Progenitor cell of endocrine pancreas (in vitro differentiated cells): ENCODE results near the gene WASF2. TPM values are rescaled to one million over a fixed set of nuclear protein-coding genes. Genes with fewer than 3 reads are reported as not detected.

Experiments
- DNase-seq: peaks from one replicate; pipeline ENCODE4 v3.0.0; 2021; ENCODE audit warnings: low spot score; ENCODE audit not compliant: unreplicated experiment
- H3K27ac Mint-ChIP-seq: 2 replicates; pipeline ENCODE4 v1.8.0; 2021; ENCODE audit warnings: mild to moderate bottlenecking, moderate library complexity, mixed read lengths
- H3K27me3 Mint-ChIP-seq: 2 replicates; pipeline ENCODE4 v1.8.0; 2021; ENCODE audit warnings: mixed read lengths
- H3K36me3 Mint-ChIP-seq: 2 replicates; pipeline ENCODE4 v1.8.0; 2022; ENCODE audit warnings: mixed read lengths; ENCODE audit not compliant: insufficient read depth
- H3K4me1 Mint-ChIP-seq: 2 replicates; pipeline ENCODE4 v1.8.0; 2021; ENCODE audit warnings: low read depth, mixed read lengths
- H3K4me3 Mint-ChIP-seq: 2 replicates; pipeline ENCODE4 v1.8.0; 2021; ENCODE audit warnings: low read depth, mild to moderate bottlenecking, moderate library complexity, mixed read lengths
- H3K9me3 Mint-ChIP-seq: 2 replicates; pipeline ENCODE4 v1.8.0; 2021; ENCODE audit warnings: low read depth, mixed read lengths
- CTCF ChIP-seq: fragments of 200-600 bp; sonication (generic); IDR thresholded peaks from one replicate; pipeline ENCODE4 v1.5.0; 2021; ENCODE audit warnings: antibody characterized with exemption, mild to moderate bottlenecking; ENCODE audit not compliant: unreplicated experiment
- total RNA-seq: library from RNA; stranded (reverse); gene quantifications from 2 replicates; pipeline ENCODE4 v1.2.1, GENCODE V29; 2021

WASF2 gene
- total RNA-seq, 1 donor from 2014 or later = 76.9 TPM

DNA sequence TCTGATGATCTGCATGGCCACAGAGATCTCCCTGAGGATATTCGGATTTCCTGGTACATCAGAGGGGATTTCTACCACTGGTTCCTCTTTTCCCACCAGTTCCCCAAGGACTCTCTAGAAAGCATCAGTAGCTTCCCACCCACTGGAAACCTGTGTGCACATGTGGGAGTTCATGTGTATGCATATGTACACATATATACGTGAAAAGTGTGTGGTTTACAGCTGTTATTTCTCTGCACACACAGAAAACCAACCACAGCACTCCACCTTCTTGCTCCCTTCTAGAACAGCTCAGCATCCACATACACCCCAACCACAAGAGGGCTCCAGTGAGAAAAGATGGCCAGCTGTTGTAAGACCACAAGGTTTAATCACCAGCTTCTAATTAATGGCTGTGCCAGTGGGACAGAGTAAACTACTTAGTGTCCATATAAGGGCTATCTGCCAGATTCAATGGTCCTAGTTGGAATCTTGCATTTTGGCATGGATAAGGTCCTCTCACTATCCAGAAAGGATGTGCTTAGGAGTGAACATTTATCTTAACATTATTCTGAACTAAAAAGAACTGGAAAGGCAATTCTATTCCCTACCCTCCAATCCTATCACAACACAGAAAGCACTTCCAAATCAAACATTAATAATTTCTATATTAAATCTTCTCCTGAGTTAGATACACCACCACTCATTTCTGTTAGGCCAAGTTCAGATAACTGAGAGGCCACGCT, 73.4 kb downstream of the WASF2 start:
- no peak for DNase-seq
- Mint-ChIP-seq H3K27me3 (no peaks in the 10 kb centered on the region), H3K27ac (peak overlapping the region; percentile 59), H3K4me1 (peaks cover 33% of the 10 kb centered on the region), H3K9me3 (no peaks in the 10 kb centered on the region), H3K4me3 (no peak overlapping the region), H3K36me3 (peaks cover 29% of the 10 kb centered on the region)
- TF ChIP-seq CTCF = peak; percentile 57

- TF ChIP-seq CTCF = no peak
- H3K9me3 Mint-ChIP-seq = no peaks in the 10 kb centered on the region
- H3K36me3 Mint-ChIP-seq = peaks cover 29% of the 10 kb centered on the region
- H3K4me1 Mint-ChIP-seq = peaks cover 31% of the 10 kb centered on the region
- no peak overlapping the region for H3K27ac Mint-ChIP-seq
- no peaks in the 10 kb centered on the region for H3K27me3 Mint-ChIP-seq
- DNase-seq = no peak
- no peak overlapping the region for H3K4me3 Mint-ChIP-seq
Measured at GRCh38 chr1:27414091-27414490, 75.9 kb downstream of the WASF2 start.

DNA sequence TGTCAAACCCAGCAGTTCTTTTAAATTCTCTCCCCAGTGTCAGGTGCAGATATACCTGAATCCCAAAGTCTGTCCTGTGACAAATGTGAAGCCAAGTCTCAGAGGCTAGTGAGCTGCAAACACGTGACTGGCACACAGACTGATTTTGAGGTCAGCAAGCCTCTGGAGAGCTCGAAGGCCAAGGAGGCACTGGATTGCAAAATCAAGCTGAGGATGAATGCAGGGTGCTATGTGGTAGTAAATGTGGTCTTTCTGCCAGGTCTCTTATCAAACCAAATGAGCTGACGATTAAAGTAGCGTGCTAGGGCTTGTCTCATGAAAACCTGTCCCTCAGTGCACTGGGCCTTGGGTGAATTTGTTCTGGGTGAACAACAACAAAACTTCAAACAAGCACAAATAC, 77.0 kb downstream of the WASF2 start:
- no peak overlapping the region for H3K27ac Mint-ChIP-seq
- no peak overlapping the region for H3K4me3 Mint-ChIP-seq
- no peak for TF ChIP-seq CTCF
- peaks cover 20% of the 10 kb centered on the region for H3K4me1 Mint-ChIP-seq
- H3K27me3 Mint-ChIP-seq = no peaks in the 10 kb centered on the region
- H3K36me3 Mint-ChIP-seq = peaks cover 32% of the 10 kb centered on the region
- no peaks in the 10 kb centered on the region for H3K9me3 Mint-ChIP-seq
- no peak for DNase-seq

DNA sequence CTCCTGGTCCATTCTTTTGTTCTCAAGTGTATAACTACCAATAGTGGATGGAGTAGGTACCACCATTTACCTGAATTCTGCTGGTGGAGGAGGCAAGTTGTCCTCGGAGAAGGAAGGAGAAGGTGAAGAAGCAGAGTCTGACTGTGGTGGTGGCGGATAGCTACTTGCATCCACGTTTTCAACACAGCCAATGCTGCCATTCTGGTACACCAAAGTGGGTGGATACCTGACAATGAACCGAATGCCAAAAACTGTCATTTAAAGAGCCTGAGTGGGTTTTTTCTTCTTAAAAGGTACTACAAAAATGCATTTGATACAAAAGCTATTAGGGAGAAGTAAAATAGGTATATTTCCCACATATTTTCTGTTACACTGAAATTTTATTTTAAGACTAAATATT, 77.5 kb downstream of the WASF2 start:
- H3K27ac Mint-ChIP-seq = no peak overlapping the region
- H3K4me3 Mint-ChIP-seq = no peak overlapping the region
- peaks cover 18% of the 10 kb centered on the region for H3K4me1 Mint-ChIP-seq
- no peak for TF ChIP-seq CTCF
- H3K9me3 Mint-ChIP-seq = no peaks in the 10 kb centered on the region
- no peaks in the 10 kb centered on the region for H3K27me3 Mint-ChIP-seq
- peaks cover 34% of the 10 kb centered on the region for H3K36me3 Mint-ChIP-seq
- DNase-seq = no peak

DNA sequence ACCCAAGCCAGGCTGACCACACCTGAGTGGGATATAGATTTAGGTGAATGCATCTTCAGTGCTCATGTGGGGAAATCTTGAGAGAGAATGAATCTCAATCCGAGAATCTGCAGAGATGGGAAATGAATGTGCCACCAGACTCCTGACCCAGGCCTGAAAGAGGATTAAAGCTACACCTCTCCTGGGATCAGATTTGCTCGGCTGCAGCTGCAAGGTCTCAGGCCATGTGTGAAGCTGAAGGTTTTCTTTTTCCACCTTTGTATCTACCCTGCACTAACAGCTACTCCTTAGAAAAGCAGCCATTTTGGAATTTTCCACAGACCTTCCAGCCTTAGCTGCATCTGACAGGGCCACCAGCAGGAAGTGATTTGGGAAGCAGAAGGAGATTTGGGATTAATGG, 79.3 kb downstream of the WASF2 start:
- Mint-ChIP-seq H3K27ac (no peak overlapping the region), H3K36me3 (peaks cover 27% of the 10 kb centered on the region), H3K4me3 (no peak overlapping the region), H3K4me1 (peaks cover 10% of the 10 kb centered on the region), H3K9me3 (no peaks in the 10 kb centered on the region), H3K27me3 (no peaks in the 10 kb centered on the region)
- TF ChIP-seq CTCF = no peak
- DNase-seq = no peak
